Right atrium auricular region (tissue), 2 donors: ENCODE measurements around the gene KCNIP4. TPM values are rescaled to one million over a fixed set of nuclear protein-coding genes. Genes with fewer than 3 reads are reported as not detected.

ENCODE experiments used
- DNase-seq: peaks from one replicate; pipeline ENCODE4 v3.0.0-alpha.2; 2019; ENCODE audit warnings: low spot score
- H3K27ac ChIP-seq, 2 donors: fragments of 200-600 bp; sonication (generic); 1 replicate in 1 of 2; 2 replicates in 1 of 2; pipeline ENCODE4 v1.5.1; 2016 to 2019
- H3K27me3 ChIP-seq, 2 donors: fragments of 200-600 bp; sonication (generic); one replicate each; pipeline versions ENCODE4 v1.5.1 to v1.6.0; 2017 to 2019
- H3K36me3 ChIP-seq: fragments of 200-600 bp; sonication (generic); one replicate; pipeline ENCODE4 v1.5.1; 2016
- H3K4me1 ChIP-seq, 2 donors: fragments of 200-600 bp; sonication (generic); one replicate each; pipeline versions ENCODE4 v1.5.1 to v1.6.0; 2017 to 2019
- H3K4me3 ChIP-seq, 2 donors: fragments of 200-600 bp; sonication (generic); 1 replicate in 1 of 2; 2 replicates in 1 of 2; pipeline ENCODE4 v1.5.1; 2017 to 2019; ENCODE audit warnings: mild to moderate bottlenecking in 1 of 2, moderate library complexity in 1 of 2
- H3K9me3 ChIP-seq, 2 donors: fragments of 200-600 bp; sonication (generic); one replicate each; pipeline ENCODE4 v1.5.1; 2019
- CTCF ChIP-seq, 2 donors: fragments of 200-600 bp; sonication (generic); IDR thresholded peaks; one replicate each; pipeline ENCODE4 v1.5.1; 2019; ENCODE audit warnings: antibody characterized with exemption in 2 of 2
- total RNA-seq, 2 donors: library from RNA; depleted of rRNA; stranded (reverse); fragments of >200 nt; gene quantifications; one replicate each; pipeline ENCODE4 v1.1.0, GENCODE V29; 2016

Gene KCNIP4
- total RNA-seq, 2 donors from 2014 or later, result not detected

- Histone ChIP-seq H3K27ac (no peak overlapping the region), H3K9me3 (no peaks in the 10 kb centered on the region), H3K36me3 (no peaks in the 10 kb centered on the region), H3K4me3 (no peak overlapping the region), H3K27me3 (peaks cover 0 to 5% of the 10 kb centered on the region in 2 donors), H3K4me1 (no peaks in the 10 kb centered on the region)
- no peak for TF ChIP-seq CTCF (IDR thresholded peaks at IDR 0.05)
- no peak for DNase-seq
These were observed 703 bp downstream of the KCNIP4 start for GRCh38 chr4:21947791-21948346.

DNA sequence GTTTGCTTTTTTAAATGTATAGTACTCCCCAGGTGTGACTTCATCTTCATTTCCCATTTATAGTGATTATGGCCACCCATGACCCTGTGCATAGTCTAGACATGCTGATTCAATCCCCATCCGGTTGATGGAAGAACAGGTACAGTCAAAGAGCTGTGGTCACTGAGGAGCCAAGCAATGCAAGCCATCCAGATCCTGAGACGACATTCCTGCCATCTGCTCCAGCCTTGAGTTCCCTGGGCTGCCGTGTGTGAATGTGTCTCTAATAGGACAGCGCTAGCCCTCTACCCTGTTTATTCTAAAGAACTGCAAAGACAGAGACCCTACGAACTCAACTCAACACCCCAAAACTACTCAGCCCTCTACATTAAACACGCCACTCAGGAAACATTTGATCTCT is 1.7 kb downstream of the KCNIP4 start:
- no peaks in the 10 kb centered on the region for H3K36me3 ChIP-seq
- no peak for DNase-seq
- TF ChIP-seq CTCF (IDR thresholded peaks at IDR 0.05), result no peak
- no peak overlapping the region for H3K27ac ChIP-seq
- H3K4me3 ChIP-seq, result no peak overlapping the region
- no peaks in the 10 kb centered on the region for H3K4me1 ChIP-seq
- H3K27me3 ChIP-seq, result peaks cover 0 to 5% of the 10 kb centered on the region in 2 donors
- no peaks in the 10 kb centered on the region for H3K9me3 ChIP-seq

GRCh38 chr4:21921526-21922180 is 26.9 kb downstream of the KCNIP4 start:
- no peak for TF ChIP-seq CTCF (IDR thresholded peaks at IDR 0.05)
- Histone ChIP-seq H3K4me3 (no peak overlapping the region), H3K27ac (no peak overlapping the region), H3K27me3 (no peaks in the 10 kb centered on the region), H3K4me1 (no peaks in the 10 kb centered on the region), H3K36me3 (no peaks in the 10 kb centered on the region), H3K9me3 (no peaks in the 10 kb centered on the region)
- DNase-seq, result no peak

DNA sequence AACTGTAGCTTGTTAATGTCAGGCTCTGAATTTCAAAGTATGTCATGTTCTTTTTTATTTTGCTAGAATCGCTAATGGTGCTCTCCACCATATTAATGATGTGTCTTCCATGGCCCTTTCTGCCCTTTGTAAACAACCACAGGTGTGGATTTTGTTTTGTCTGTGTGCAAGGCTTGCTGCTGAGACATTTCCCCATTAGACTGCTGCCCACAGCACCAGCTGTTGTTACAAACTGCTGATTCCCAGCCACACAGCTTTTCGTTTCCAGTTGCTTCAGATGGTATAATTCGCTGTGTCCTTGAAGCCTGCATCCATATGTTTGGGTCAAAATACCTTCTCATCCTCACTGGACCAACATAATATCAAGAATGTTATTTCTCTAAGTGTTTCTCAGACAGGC is 32.8 kb downstream of the KCNIP4 start:
- TF ChIP-seq CTCF (IDR thresholded peaks at IDR 0.05), result no peak
- no peak for DNase-seq
- Histone ChIP-seq H3K4me3 (no peak overlapping the region), H3K4me1 (no peaks in the 10 kb centered on the region), H3K36me3 (no peaks in the 10 kb centered on the region), H3K27ac (no peak overlapping the region), H3K27me3 (no peaks in the 10 kb centered on the region), H3K9me3 (no peaks in the 10 kb centered on the region)

- H3K4me3 ChIP-seq, result no peak overlapping the region
- no peak for TF ChIP-seq CTCF (IDR thresholded peaks at IDR 0.05)
- no peaks in the 10 kb centered on the region for H3K4me1 ChIP-seq
- H3K9me3 ChIP-seq, result peaks cover 0 to 28% of the 10 kb centered on the region in 2 donors
- no peaks in the 10 kb centered on the region for H3K27me3 ChIP-seq
- H3K36me3 ChIP-seq, result no peaks in the 10 kb centered on the region
- DNase-seq, result no peak
- no peak overlapping the region for H3K27ac ChIP-seq
These were observed 46.7 kb downstream of the KCNIP4 start for GRCh38 chr4:21901831-21902230.

GRCh38 chr4:21901281-21901680 is 47.3 kb downstream of the KCNIP4 start:
- no peaks in the 10 kb centered on the region for H3K4me1 ChIP-seq
- H3K27ac ChIP-seq, result no peak overlapping the region
- no peak for DNase-seq
- no peak for TF ChIP-seq CTCF (IDR thresholded peaks at IDR 0.05)
- no peaks in the 10 kb centered on the region for H3K36me3 ChIP-seq
- no peak overlapping the region for H3K4me3 ChIP-seq
- no peaks in the 10 kb centered on the region for H3K27me3 ChIP-seq
- peaks cover 0 to 28% of the 10 kb centered on the region in 2 donors for H3K9me3 ChIP-seq
